ENCODE results near the gene GUCD1. TPM values are rescaled to one million over a fixed set of nuclear protein-coding genes. Genes with fewer than 3 reads are reported as not detected.

Gene GUCD1
- total and polyA plus RNA-seq, 2 of the 13 experiments (the other 11 are each of a cell fraction or from before 2014, with no cell fraction given): 128 to 245 TPM

DNA sequence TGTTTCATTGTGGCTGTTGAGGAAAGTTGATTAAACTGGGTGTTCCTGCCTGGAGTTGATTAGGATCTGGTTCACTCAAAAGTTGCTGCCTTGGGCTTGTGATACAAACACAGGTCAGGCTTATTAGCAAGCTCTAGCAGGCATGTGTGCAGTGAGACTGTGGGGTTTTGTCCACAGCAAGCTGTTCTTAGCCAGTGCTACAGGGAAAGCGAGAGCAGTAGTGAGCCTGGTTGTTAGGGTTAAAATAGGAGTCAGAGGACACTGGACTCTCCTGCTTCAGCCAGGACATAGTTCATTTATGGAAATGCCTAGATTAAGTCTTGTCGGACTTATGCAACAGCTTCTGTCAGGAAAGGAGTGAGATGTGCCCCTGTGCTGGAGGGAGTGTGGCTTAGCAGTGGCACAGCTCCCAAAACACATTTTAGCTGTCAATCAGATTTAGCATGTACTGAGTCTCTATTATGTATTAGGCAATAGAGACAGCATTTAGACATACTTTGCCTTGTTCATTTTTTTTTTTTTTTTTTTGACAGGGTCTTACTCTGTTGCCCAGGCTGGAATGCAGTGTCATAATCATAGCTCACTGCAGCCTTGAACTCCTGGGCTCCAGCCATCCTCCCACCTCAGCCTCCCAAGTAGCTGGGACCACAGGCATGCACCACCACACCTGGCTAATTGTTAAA lies 9.6 kb upstream of the GUCD1 start (continued):
- TF ChIP-seq, protein P1, sequence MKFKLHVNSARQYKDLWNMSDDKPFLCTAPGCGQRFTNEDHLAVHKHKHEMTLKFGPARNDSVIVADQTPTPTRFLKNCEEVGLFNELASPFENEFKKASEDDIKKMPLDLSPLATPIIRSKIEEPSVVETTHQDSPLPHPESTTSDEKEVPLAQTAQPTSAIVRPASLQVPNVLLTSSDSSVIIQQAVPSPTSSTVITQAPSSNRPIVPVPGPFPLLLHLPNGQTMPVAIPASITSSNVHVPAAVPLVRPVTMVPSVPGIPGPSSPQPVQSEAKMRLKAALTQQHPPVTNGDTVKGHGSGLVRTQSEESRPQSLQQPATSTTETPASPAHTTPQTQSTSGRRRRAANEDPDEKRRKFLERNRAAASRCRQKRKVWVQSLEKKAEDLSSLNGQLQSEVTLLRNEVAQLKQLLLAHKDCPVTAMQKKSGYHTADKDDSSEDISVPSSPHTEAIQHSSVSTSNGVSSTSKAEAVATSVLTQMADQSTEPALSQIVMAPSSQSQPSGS (CRISPR knock-in tag; IDR thresholded peaks at IDR 0.05): no peak
- TF ChIP-seq CREM (IDR thresholded peaks at IDR 0.05) (no peak), CREM (CRISPR knock-in tag; IDR thresholded peaks at IDR 0.05) (no peak), ZNF34 (CRISPR knock-in tag; IDR thresholded peaks at IDR 0.05; ENCODE audit: borderline replicate concordance) (no peak), ZC3H13 (CRISPR knock-in tag; IDR thresholded peaks at IDR 0.05) (peak; percentile 26; the same call in 1 of the 2 replicates), TBX2 (CRISPR knock-in tag; IDR thresholded peaks at IDR 0.05; ENCODE audit: borderline replicate concordance) (0 out of 2 replicates have a peak, but pooled peaks have one; percentile 23), ZFP90 (CRISPR knock-in tag; IDR thresholded peaks at IDR 0.05; ENCODE audit: borderline replicate concordance) (no peak), ZNF678 (CRISPR knock-in tag; IDR thresholded peaks at IDR 0.05) (no peak), ZNF207 (IDR thresholded peaks at IDR 0.05; ENCODE audit: borderline replicate concordance) (no peak), HNF4A (CRISPR knock-in tag; IDR thresholded peaks at IDR 0.05) (peak; percentile 77), ELF4 (CRISPR knock-in tag; IDR thresholded peaks at IDR 0.05; ENCODE audit: borderline replicate concordance) (no peak), NFYB (CRISPR knock-in tag; IDR thresholded peaks at IDR 0.05) (no peak), HDAC1 (CRISPR knock-in tag; IDR thresholded peaks at IDR 0.05) (peak; percentile 51; the same call in 1 of the 2 replicates), IRF1 (CRISPR knock-in tag; IDR thresholded peaks at IDR 0.05; ENCODE audit: low read depth) (no peak), MAF1 (CRISPR knock-in tag; IDR thresholded peaks at IDR 0.05; ENCODE audit: borderline replicate concordance) (no peak), ATF5 (CRISPR knock-in tag; IDR thresholded peaks at IDR 0.05; ENCODE audit: low read depth) (no peak), DNMT3B (CRISPR knock-in tag; conservative IDR thresholded peaks at IDR 0.05) (no peak), SUZ12 (IDR thresholded peaks at IDR 0.05; ENCODE audit: low read depth, low read length) (no peak), SYNCRIP (IDR thresholded peaks at IDR 0.05; ENCODE audit: insufficient read depth, low read depth, low read length) (no peak), SRF (IDR thresholded peaks at IDR 0.05; ENCODE audit: low read depth, low read length) (no peak; the same call in 1 of the 2 replicates), ZNF816 (CRISPR knock-in tag; IDR thresholded peaks at IDR 0.05; ENCODE audit: borderline replicate concordance) (no peak), ZNF558 (CRISPR knock-in tag; IDR thresholded peaks at IDR 0.05; ENCODE audit: borderline replicate concordance) (no peak; the same call in 1 of the 2 replicates), LCORL (IDR thresholded peaks at IDR 0.05) (peak; percentile 63), LCORL (CRISPR knock-in tag; IDR thresholded peaks at IDR 0.05) (peak; percentile 70; the same call in 1 of the 2 replicates), MIXL1 (CRISPR knock-in tag; IDR thresholded peaks at IDR 0.05) (peak; percentile 47; the same call in 1 of the 2 replicates), HES4 (CRISPR knock-in tag; IDR thresholded peaks at IDR 0.05; ENCODE audit: borderline replicate concordance) (no peak), TCF7L2 (IDR thresholded peaks at IDR 0.05; ENCODE audit: low read depth, low read length) (no peak), NKX3-1 (CRISPR knock-in tag; IDR thresholded peaks at IDR 0.05) (no peak)
- TF ChIP-seq, protein P2, sequence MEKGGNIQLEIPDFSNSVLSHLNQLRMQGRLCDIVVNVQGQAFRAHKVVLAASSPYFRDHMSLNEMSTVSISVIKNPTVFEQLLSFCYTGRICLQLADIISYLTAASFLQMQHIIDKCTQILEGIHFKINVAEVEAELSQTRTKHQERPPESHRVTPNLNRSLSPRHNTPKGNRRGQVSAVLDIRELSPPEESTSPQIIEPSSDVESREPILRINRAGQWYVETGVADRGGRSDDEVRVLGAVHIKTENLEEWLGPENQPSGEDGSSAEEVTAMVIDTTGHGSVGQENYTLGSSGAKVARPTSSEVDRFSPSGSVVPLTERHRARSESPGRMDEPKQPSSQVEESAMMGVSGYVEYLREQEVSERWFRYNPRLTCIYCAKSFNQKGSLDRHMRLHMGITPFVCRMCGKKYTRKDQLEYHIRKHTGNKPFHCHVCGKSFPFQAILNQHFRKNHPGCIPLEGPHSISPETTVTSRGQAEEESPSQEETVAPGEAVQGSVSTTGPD (CRISPR knock-in tag; IDR thresholded peaks at IDR 0.05): no peak
